Right ventricle myocardium superior (tissue), 1 donor: ENCODE measurements around the gene HSD17B12. TPM values are rescaled to one million over a fixed set of nuclear protein-coding genes. Genes with fewer than 3 reads are reported as not detected.

ENCODE experiments used
- ATAC-seq: fragments of 200-7000 bp; cut with Tn5 transposase; one replicate; pipeline ENCODE4 v1.9.1; 2020; ENCODE audit warnings: mild to moderate bottlenecking; ENCODE audit not compliant: poor library complexity
- DNase-seq: peaks from one replicate; pipeline ENCODE4 v3.0.0-alpha.2; 2020
- intact Hi-C: fragments of 100-400 bp; cut with DNase I; formaldehyde crosslinking; loops from one replicate; pipeline ENCODE4 v1.11.2; 2022
- total RNA-seq: library from RNA; stranded (reverse); fragmentation: NEBNext Ultra II Directional; extraction: Animal tissue kit (Norgen Biotek cat#: 25700); gene quantifications from one replicate; pipeline ENCODE4 v1.2.1, GENCODE V29; 2021
- donor health status: DM: no; HTN: yes; CAD: no; lungs with severe emphysema.

Gene HSD17B12
- total RNA-seq, 1 donor from 2014 or later, result 63.3 TPM

GRCh38 chr11:43685440-43685839, 4.9 kb downstream of the HSD17B12 start:
- no peak for ATAC-seq
- no peak for DNase-seq
- intact Hi-C loops, result no loop called here

DNA sequence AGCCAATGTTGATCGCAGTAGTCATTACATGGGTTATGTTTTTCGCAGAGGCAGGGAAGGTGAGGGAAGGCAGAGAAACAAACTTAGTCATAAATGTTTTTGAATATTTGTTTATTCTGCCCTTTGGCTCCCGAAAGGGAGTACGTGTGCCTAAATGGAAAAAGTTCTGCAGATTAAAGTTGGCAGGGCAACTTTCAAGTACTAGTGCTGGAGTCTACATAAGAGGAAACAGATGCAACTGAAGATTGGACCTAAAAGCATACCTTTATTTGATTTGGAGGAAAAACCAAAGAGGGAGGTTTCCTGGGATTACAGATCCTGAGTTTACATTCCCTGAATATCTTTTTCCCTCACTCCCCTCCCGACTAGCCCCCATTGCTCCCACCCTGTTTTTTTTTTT, 5.7 kb downstream of the HSD17B12 start:
- intact Hi-C loops, result no loop called here
- ATAC-seq (no peak), DNase-seq (no peak)

GRCh38 chr11:43687120-43687791, 6.7 kb downstream of the HSD17B12 start:
- peak; percentile 94 for ATAC-seq
- intact Hi-C loops, result no loop called here
- peak; percentile 68 for DNase-seq

DNA sequence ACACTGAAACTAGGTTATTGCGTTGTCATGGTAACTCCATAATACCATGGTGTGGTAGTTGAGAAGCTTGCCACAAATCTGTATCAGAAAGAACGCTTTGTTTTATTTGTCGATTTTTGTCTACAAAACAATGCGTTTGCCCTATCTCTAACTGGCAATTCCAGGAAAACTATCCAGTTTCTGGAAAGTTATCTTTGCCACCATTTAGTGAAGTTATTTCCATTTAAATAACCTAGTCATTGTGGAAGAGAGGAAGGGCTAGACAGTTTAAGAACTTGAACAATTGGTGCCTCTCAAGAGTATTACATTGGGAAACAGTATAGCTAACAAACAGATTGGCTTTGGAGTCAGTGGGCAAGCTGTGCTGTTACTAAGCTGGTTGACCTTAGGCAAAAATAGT, 7.9 kb downstream of the HSD17B12 start:
- no peak for ATAC-seq
- intact Hi-C loops, result no loop called here

GRCh38 chr11:43689167-43689566, 8.6 kb downstream of the HSD17B12 start:
- DNase-seq, result no peak
- no peak for ATAC-seq
- intact Hi-C loops, result no loop called here

More for the DNA sequence above, 7.9 kb downstream of the HSD17B12 start:
- DNase-seq, result no peak

- intact Hi-C loops, result no loop called here
- no peak for DNase-seq
- no peak for ATAC-seq
Measured at GRCh38 chr11:43690929-43691725, 10.6 kb downstream of the HSD17B12 start.

DNA sequence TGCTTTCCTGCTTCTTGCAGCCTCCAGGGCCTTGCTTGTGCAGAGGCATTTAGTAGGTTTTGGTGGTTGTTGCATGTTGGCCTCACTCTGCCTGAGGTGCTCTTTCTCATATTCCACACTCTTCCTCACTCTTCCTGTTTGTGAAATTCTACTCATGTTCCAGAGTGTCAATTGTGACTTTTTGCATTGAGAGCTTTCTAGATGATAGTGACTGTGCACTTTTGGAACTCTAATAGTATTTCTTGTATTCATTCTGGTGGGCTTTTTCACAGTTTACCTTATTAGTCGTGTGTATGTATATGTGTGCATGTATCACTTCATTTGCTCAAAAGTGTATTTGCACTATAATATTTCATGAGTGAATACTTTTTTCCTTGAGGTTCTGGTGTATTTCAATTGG, 11.3 kb downstream of the HSD17B12 start:
- intact Hi-C loops, result no loop called here
- no peak for ATAC-seq

DNA sequence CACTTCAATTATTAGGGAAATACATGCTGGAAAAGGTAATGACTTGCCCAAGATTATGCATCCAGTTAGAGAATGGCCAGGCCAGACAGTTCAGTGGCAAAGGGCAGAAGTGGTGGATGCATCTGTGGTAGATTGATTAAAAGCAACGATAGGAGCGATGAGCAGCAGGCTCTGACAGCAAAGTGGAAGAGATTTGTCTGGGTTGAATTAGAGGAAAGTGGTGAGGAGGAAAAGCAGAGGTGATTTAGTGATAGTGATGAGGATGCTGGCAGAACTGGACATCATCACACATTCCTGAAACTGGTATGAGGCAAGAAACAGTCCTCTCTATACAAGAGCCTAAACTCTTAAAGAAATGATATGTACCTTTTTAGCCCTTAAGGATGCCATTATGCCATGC, 12.5 kb downstream of the HSD17B12 start:
- intact Hi-C loops, result no loop called here

More for the DNA sequence above, 11.3 kb downstream of the HSD17B12 start:
- no peak for DNase-seq

GRCh38 chr11:43693731-43694130, 13.2 kb downstream of the HSD17B12 start:
- DNase-seq (no peak), ATAC-seq (no peak)
- intact Hi-C loops, result no loop called here

More for the DNA sequence above, 12.5 kb downstream of the HSD17B12 start:
- ATAC-seq (no peak), DNase-seq (no peak)

DNA sequence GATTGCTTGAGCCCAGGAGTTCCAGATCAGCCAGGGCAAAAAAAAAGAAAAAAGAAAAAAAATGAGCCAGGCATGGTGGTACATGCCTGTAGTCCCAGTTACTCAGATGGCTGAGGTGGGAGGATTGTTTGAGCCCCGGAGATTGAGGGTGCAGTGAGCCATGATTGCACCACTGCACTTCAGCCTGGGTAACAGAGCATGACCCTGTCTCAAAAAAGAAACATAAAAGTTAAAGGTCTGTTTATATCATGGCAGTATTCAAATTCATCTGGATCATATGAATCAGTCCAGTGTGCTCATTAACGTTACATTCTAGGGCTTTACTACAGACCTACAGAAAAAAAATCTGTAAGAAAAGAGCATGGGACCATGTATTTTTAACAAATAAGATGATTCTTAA, 13.9 kb downstream of the HSD17B12 start:
- ATAC-seq (no peak), DNase-seq (no peak)
- intact Hi-C loops, result no loop called here

DNA sequence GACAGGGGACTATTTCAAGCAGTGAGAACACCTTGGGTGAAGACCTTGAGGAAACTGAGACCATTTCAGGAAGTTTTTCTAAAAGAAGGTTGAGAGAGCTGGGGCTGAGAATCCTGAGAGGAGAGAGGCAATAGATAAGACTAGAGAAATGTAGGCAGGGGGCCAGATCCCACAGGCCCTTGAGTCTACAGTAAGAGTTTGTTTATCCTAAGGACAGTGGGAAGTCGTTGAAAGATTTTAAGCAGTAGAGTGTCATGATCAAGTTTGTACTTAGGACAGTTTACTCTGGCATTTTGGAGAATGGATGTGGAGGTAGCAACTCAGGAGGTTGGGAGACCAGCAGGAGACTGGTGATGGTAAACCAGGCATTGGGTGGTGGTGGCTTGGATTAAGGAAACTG, 17.1 kb downstream of the HSD17B12 start:
- intact Hi-C loops, result no loop called here
- DNase-seq, result no peak
- ATAC-seq, result no peak

DNA sequence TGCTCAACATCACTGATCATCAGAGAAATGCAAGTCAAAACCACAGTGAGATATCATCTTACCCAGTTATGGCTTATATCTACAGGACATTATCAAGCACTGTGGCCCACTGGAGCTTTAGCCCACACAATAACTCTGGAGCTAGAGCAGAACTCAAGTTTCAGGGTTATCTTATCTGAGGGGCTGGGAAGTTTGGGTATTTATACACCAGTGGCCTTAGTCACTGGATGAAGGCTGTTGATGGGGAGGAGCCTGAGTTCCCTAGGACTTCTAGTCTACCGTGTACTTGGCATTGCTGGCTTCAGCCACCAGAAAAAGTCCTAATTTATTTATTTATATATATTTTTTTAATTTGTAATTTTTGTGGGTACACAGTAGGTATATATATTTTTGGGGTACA, 19.3 kb downstream of the HSD17B12 start:
- intact Hi-C loops, result loop anchor here (10.0 kb wide), 1 partner anchor 125 kb away; no protein-coding TSS in a partner anchor
- no peak for DNase-seq
- ATAC-seq, result no peak

DNA sequence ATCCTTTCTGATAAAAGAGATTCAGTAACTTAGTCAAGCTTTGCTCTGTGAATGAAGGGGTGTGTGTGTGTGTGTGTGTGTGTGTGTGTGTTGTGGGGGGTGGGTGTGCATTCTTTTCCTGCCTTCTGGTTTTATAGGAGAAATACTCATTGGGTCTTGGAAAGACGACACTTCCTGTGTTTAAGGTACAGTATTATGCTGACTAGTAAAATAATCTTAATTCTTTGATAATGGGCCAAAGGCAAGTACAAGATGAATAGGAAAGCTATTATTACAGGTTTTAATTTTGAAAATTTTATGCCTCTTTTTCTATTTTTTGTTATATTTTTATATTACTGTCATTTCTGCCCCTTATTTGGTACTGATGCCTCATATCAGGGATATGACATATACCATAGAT, 26.1 kb downstream of the HSD17B12 start:
- intact Hi-C loops, result loop anchor here (10.0 kb wide), 1 partner anchor 132 kb away; no protein-coding TSS in a partner anchor
- DNase-seq (no peak), ATAC-seq (no peak)

DNA sequence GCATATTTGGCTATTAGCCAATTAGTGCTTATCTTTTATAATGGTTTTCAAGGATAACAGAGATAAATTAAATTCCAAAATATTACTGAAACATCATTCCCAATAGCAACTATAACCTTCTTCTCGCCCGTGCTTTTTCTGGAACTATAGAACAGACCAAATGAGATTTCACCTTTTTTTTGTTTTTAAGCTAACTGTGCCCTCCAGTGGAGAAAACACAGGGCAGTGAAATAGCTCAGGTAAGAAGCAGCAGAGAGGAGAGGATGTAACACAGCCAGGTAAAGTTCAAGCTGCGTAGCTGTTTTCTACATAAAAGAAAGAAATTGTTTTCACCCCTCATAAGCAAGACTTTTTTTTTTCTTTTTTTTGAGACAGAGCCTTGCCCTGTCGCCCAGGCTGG, 28.2 kb downstream of the HSD17B12 start:
- ATAC-seq (no peak), DNase-seq (no peak)
- intact Hi-C loops, result loop anchor here (10.0 kb wide), 1 partner anchor 134 kb away; no protein-coding TSS in a partner anchor

- intact Hi-C loops, result loop anchor here (10.0 kb wide), 1 partner anchor 135 kb away; no protein-coding TSS in a partner anchor
- no peak for DNase-seq
- ATAC-seq, result no peak
Measured at GRCh38 chr11:43709689-43710088, 29.2 kb downstream of the HSD17B12 start.

- no peak for ATAC-seq
- DNase-seq, result no peak
- intact Hi-C loops, result no loop called here
Measured at GRCh38 chr11:43712676-43713075, 32.1 kb downstream of the HSD17B12 start.

- DNase-seq (no peak), ATAC-seq (no peak)
- intact Hi-C loops, result no loop called here
Measured at GRCh38 chr11:43718373-43718772, 37.8 kb downstream of the HSD17B12 start.

DNA sequence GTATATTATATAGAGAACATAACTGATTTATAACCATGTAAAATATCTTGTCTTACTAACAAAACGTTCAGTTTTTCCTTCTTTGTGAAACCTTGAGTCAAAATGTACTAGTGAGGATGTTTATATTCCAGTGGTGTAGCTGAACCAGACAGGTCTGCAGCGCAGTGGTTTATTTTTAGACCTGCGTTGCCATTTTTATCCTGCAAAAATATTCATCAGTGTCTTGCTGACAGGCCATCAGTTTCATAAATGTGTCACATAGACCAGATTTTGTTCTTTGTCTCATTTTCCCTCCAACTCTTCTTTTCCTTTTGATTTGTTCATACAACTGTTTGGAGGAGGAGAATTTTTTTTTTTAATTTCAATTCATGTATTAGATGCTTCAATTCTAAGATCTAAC, 43.1 kb downstream of the HSD17B12 start:
- DNase-seq (no peak), ATAC-seq (peak; percentile 86)
- intact Hi-C loops, result no loop called here

GRCh38 chr11:43732225-43732624, 51.7 kb downstream of the HSD17B12 start:
- DNase-seq, result no peak
- ATAC-seq, result no peak
- intact Hi-C loops, result no loop called here

DNA sequence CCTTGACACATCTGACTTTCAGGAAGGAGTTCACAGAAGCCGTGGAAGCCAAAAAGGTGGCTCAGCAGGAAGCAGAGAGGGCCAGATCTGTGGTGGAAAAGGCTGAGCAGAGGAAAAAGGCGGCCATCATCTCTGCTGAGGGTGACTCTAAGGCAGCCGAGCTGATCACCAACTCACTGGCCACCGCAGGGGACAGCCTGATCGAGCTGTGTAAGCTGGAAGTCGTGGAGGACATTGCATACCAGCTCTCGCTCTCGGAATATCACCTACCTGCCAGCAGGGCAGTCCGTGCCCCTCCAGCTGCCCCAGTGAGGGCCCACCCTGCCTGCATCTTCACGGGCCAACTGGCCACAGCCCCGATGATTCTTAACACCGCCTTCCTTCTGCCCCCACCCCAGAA, 53.7 kb downstream of the HSD17B12 start:
- DNase-seq, result no peak
- intact Hi-C loops, result no loop called here
- no peak for ATAC-seq
